GM23338 (cell line): ENCODE data around the gene SHF.

Experiments
- CREB1 ChIP-seq: fragments of 250-450 bp; sonication (Bioruptor Pico); IDR thresholded peaks from 2 replicates; pipeline ENCODE4 v1.5.0; 2020; ENCODE audit warnings: low read depth, mild to moderate bottlenecking, moderate library complexity
- NANOG ChIP-seq: IDR thresholded peaks from 2 replicates; pipeline ENCODE4 v1.6.1; 2016; ENCODE audit warnings: antibody characterized with exemption, borderline replicate concordance
- POLR2AphosphoS5 ChIP-seq: IDR thresholded peaks from 2 replicates; pipeline ENCODE4 v1.6.1; 2016; ENCODE audit warnings: antibody characterized with exemption, low read depth
- ZNF114 ChIP-seq: fragments of 250-450 bp; sonication (Bioruptor Pico); IDR thresholded peaks from 2 replicates; pipeline ENCODE4 v1.5.0; 2020; ENCODE audit warnings: mild to moderate bottlenecking, moderate library complexity
- TF ChIP-seq, protein P1 (sequence below), 2 experiments: fragments of 200-600 bp in 1 of 2; sonication (generic) in 1 of 2; conservative IDR thresholded peaks; 2 replicates each; pipeline versions ENCODE4 v1.5.1 to v1.6.1; 2016 to 2017; ENCODE audit warnings: antibody characterized with exemption in 2 of 2, low read depth in 2 of 2, mild to moderate bottlenecking in 2 of 2, moderate library complexity in 1 of 2

DNA sequence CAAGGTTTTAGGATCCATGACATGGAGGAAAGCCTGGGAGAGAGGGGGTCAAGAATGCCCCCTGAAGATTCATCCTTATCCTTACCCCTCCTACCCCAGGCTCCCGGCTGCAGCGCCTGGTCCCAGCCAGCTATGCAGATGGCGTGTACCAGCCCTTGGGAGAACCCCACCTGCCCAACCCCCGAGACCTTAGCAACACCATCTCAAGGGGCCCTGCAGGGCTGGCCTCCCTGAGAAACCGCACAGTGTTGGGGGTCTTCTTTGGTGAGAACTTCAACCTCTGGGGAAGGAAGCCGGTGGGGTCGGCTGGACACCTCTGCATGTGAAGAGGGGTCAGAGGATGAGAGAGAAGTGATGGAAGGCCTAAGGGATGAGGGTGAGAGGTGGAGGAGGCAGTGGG, 53.7 kb downstream of the SHF start:
- TF ChIP-seq, protein P1, sequence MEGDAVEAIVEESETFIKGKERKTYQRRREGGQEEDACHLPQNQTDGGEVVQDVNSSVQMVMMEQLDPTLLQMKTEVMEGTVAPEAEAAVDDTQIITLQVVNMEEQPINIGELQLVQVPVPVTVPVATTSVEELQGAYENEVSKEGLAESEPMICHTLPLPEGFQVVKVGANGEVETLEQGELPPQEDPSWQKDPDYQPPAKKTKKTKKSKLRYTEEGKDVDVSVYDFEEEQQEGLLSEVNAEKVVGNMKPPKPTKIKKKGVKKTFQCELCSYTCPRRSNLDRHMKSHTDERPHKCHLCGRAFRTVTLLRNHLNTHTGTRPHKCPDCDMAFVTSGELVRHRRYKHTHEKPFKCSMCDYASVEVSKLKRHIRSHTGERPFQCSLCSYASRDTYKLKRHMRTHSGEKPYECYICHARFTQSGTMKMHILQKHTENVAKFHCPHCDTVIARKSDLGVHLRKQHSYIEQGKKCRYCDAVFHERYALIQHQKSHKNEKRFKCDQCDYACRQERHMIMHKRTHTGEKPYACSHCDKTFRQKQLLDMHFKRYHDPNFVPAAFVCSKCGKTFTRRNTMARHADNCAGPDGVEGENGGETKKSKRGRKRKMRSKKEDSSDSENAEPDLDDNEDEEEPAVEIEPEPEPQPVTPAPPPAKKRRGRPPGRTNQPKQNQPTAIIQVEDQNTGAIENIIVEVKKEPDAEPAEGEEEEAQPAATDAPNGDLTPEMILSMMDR (conservative IDR thresholded peaks at IDR 0.05; ENCODE audit: low read depth in 2 of 2): no peak
- TF ChIP-seq NANOG: no peak
- no peak for TF ChIP-seq POLR2AphosphoS5
- TF ChIP-seq CREB1 (CRISPR knock-in tag): no peak
- no peak for TF ChIP-seq ZNF114
